ENCODE data around the gene DLG1.

DLG1 gene

GRCh38 chr3:197317250-197317963 lies 19.0 kb upstream of the DLG1 start:
- no peak for DNase-seq (ENCODE audit: low read depth in 2 of 2)

GRCh38 chr3:197312431-197312830 lies 14.0 kb upstream of the DLG1 start:
- DNase-seq (ENCODE audit: low read depth in 2 of 2): no peak

GRCh38 chr3:197311591-197311990 lies 13.2 kb upstream of the DLG1 start:
- DNase-seq (ENCODE audit: low read depth in 2 of 2): no peak

- no peak for DNase-seq (ENCODE audit: low read depth in 2 of 2)
These were observed 11.3 kb upstream of the DLG1 start for GRCh38 chr3:197309528-197310361.

GRCh38 chr3:197308591-197308990 lies 10.2 kb upstream of the DLG1 start:
- DNase-seq (ENCODE audit: low read depth in 2 of 2): no peak

- DNase-seq (ENCODE audit: low read depth in 2 of 2): no peak
These were observed 8.1 kb upstream of the DLG1 start for GRCh38 chr3:197306374-197307086.

- no peak for DNase-seq (ENCODE audit: low read depth in 2 of 2)
These were observed 7.4 kb upstream of the DLG1 start for GRCh38 chr3:197305854-197306253.

GRCh38 chr3:197303452-197303851 lies 5.0 kb upstream of the DLG1 start:
- DNase-seq (ENCODE audit: low read depth in 2 of 2): no peak

- DNase-seq (ENCODE audit: low read depth in 2 of 2): no peak
These were observed 4.4 kb upstream of the DLG1 start for GRCh38 chr3:197302696-197303341.

GRCh38 chr3:197302033-197302432 lies 3.6 kb upstream of the DLG1 start:
- DNase-seq (ENCODE audit: low read depth in 2 of 2): no peak

- DNase-seq (ENCODE audit: low read depth in 2 of 2): no peak
These were observed 1.9 kb upstream of the DLG1 start for GRCh38 chr3:197300361-197300760.

GRCh38 chr3:197298945-197299854 lies 788 bp upstream of the DLG1 start:
- peak in 1 of 2 donors; percentile 8 for DNase-seq (ENCODE audit: low read depth in 2 of 2)

- DNase-seq (ENCODE audit: low read depth in 2 of 2): peak; percentile 74 to 78
These were observed 704 bp downstream of the DLG1 start for GRCh38 chr3:197297476-197298340.

- DNase-seq (ENCODE audit: low read depth in 2 of 2): no peak
These were observed 1.4 kb downstream of the DLG1 start for GRCh38 chr3:197297002-197297401.

GRCh38 chr3:197296545-197296944 lies 1.9 kb downstream of the DLG1 start:
- no peak for DNase-seq (ENCODE audit: low read depth in 2 of 2)

GRCh38 chr3:197295871-197296270 lies 2.5 kb downstream of the DLG1 start:
- no peak for DNase-seq (ENCODE audit: low read depth in 2 of 2)

- no peak for DNase-seq (ENCODE audit: low read depth in 2 of 2)
These were observed 4.7 kb downstream of the DLG1 start for GRCh38 chr3:197293605-197294237.

- DNase-seq (ENCODE audit: low read depth in 2 of 2): no peak
These were observed 5.8 kb downstream of the DLG1 start for GRCh38 chr3:197292648-197293047.

GRCh38 chr3:197292083-197292646 lies 6.2 kb downstream of the DLG1 start:
- no peak for DNase-seq (ENCODE audit: low read depth in 2 of 2)
